Trophoblast cell (in vitro differentiated cells and primary cell): ENCODE results near the gene PRKD2.

ENCODE experiments used
- DNase-seq, 2 donors: peaks; one replicate each; pipeline ENCODE4 v3.0.0-alpha.2; 2016
- H2AFZ ChIP-seq: 2 replicates; pipeline ENCODE4 v1.6.1; 2013; ENCODE audit warnings: low read length, moderate library complexity, mild to moderate bottlenecking; ENCODE audit not compliant: insufficient read depth, poor library complexity
- H2AK5ac ChIP-seq: 2 replicates; pipeline ENCODE4 v1.6.1; 2013; ENCODE audit warnings: mild to moderate bottlenecking, low read length
- H2BK120ac ChIP-seq: 2 replicates; pipeline ENCODE4 v1.6.1; 2013; ENCODE audit warnings: low read length, mild to moderate bottlenecking, moderate library complexity; ENCODE audit not compliant: insufficient read depth, poor library complexity
- H2BK12ac ChIP-seq: 2 replicates; pipeline ENCODE4 v1.6.1; 2013; ENCODE audit warnings: mild to moderate bottlenecking, low read length, moderate library complexity
- H2BK5ac ChIP-seq: 2 replicates; pipeline ENCODE4 v1.6.1; 2013; ENCODE audit warnings: low read length, low read depth, moderate library complexity, mild to moderate bottlenecking; ENCODE audit not compliant: poor library complexity
- H3K14ac ChIP-seq: 2 replicates; pipeline ENCODE4 v1.6.1; 2013; ENCODE audit warnings: mild to moderate bottlenecking, low read length
- H3K18ac ChIP-seq: 2 replicates; pipeline ENCODE4 v1.6.1; 2013; ENCODE audit warnings: mild to moderate bottlenecking, low read length
- H3K23ac ChIP-seq: 2 replicates; pipeline ENCODE4 v1.6.1; 2013; ENCODE audit warnings: low read length
- H3K27ac ChIP-seq: 2 replicates; pipeline ENCODE4 v1.5.1; 2013; ENCODE audit warnings: low read depth, mild to moderate bottlenecking, inconsistent platforms, low read length, moderate library complexity
- H3K27me3 ChIP-seq: 2 replicates; pipeline ENCODE4 v1.6.1; 2013; ENCODE audit warnings: inconsistent platforms, mild to moderate bottlenecking, low read length, moderate library complexity; ENCODE audit not compliant: insufficient read depth
- H3K36me3 ChIP-seq, 2 experiments: 1 replicate in 1 of 2; 2 replicates in 1 of 2; pipeline ENCODE4 v1.6.1; 2013; ENCODE audit warnings: low read length in 2 of 2, mild to moderate bottlenecking in 2 of 2, moderate library complexity in 1 of 2; ENCODE audit not compliant: insufficient read depth in 2 of 2, control insufficient read depth in 1 of 2
- H3K4ac ChIP-seq: 2 replicates; pipeline ENCODE4 v1.6.1; 2013; ENCODE audit warnings: low read depth, mild to moderate bottlenecking, low read length, moderate library complexity
- H3K4me1 ChIP-seq, 2 experiments: 1 replicate in 1 of 2; 2 replicates in 1 of 2; pipeline ENCODE4 v1.6.1; 2013; ENCODE audit warnings: low read length in 2 of 2, mild to moderate bottlenecking in 2 of 2, moderate library complexity in 1 of 2; ENCODE audit not compliant: insufficient read depth in 2 of 2, control insufficient read depth in 1 of 2
- H3K4me2 ChIP-seq: 2 replicates; pipeline ENCODE4 v1.6.1; 2013; ENCODE audit warnings: inconsistent platforms, mild to moderate bottlenecking, low read length, moderate library complexity
- H3K4me3 ChIP-seq: 2 replicates; pipeline ENCODE4 v1.5.1; 2013; ENCODE audit warnings: mild to moderate bottlenecking, low read depth, low read length, inconsistent platforms
- H3K79me1 ChIP-seq: one replicate; pipeline ENCODE4 v1.6.1; 2013; ENCODE audit warnings: low read length
- H3K79me2 ChIP-seq: 2 replicates; pipeline ENCODE4 v1.6.1; 2013; ENCODE audit warnings: low read length, mild to moderate bottlenecking; ENCODE audit not compliant: control insufficient read depth, insufficient read depth, poor library complexity
- H3K9ac ChIP-seq: 2 replicates; pipeline ENCODE4 v1.6.1; 2013; ENCODE audit warnings: mild to moderate bottlenecking, low read length
- H3K9me3 ChIP-seq: 2 replicates; pipeline ENCODE4 v1.6.1; 2013; ENCODE audit warnings: low read depth, mild to moderate bottlenecking, control low read depth, inconsistent platforms, low read length; ENCODE audit not compliant: insufficient read depth
- H4K12ac ChIP-seq: 2 replicates; pipeline ENCODE4 v1.6.1; 2013; ENCODE audit warnings: low read depth, mild to moderate bottlenecking, low read length, moderate library complexity
- H4K8ac ChIP-seq: 2 replicates; pipeline ENCODE4 v1.6.1; 2013; ENCODE audit warnings: low read depth, mild to moderate bottlenecking, low read length, moderate library complexity
- H4K91ac ChIP-seq: one replicate; pipeline ENCODE4 v1.6.1; 2013; ENCODE audit warnings: low read depth, mild to moderate bottlenecking, low read length, moderate library complexity
- WGBS: extraction: QIAGEN DNeasy Blood & Tissue Kit; methylation state at CpG from one replicate; pipeline ENCODE4 v1.1.7; 2013; ENCODE audit warnings: missing lambda C conversion rate; ENCODE audit not compliant: insufficient read length, insufficient coverage; ENCODE audit errors: extremely low coverage; 5-methylcytosine and 5-hydroxymethylcytosine counted together

PRKD2 gene

GRCh38 chr19:46744005-46744691 is 27.2 kb upstream of the PRKD2 start:
- DNase-seq, result peak in 1 of 2 donors; percentile 25
- no peak overlapping the region for H3K4me3 ChIP-seq
- no peak overlapping the region for H3K18ac ChIP-seq
- no peak overlapping the region for H2AK5ac ChIP-seq
- H2BK12ac ChIP-seq, result no peak overlapping the region
- no peak overlapping the region for H3K23ac ChIP-seq
- no CpG with 5 or more reads among the region's 12 CpGs for whole genome bisulfite sequencing
- H3K9me3 ChIP-seq, result no peaks in the 10 kb centered on the region
- peaks cover 19 to 21% of the 10 kb centered on the region in 2 experiments for H3K36me3 ChIP-seq
- no peak overlapping the region for H2AFZ ChIP-seq
- no peak overlapping the region for H4K12ac ChIP-seq
- no peaks in the 10 kb centered on the region for H3K27me3 ChIP-seq
- H2BK120ac ChIP-seq, result no peak overlapping the region
- H3K27ac ChIP-seq, result no peak overlapping the region
- peaks cover 14% of the 10 kb centered on the region for H3K79me1 ChIP-seq
- H3K4me2 ChIP-seq, result peak overlapping the region; percentile 76
- no peak overlapping the region for H3K14ac ChIP-seq
- peaks cover 6 to 7% of the 10 kb centered on the region in 2 experiments for H3K4me1 ChIP-seq
- H2BK5ac ChIP-seq, result no peak overlapping the region
- no peak overlapping the region for H4K91ac ChIP-seq
- H3K4ac ChIP-seq, result peak overlapping the region; percentile 99
- peaks cover 42% of the 10 kb centered on the region for H3K79me2 ChIP-seq
- H3K9ac ChIP-seq, result no peak overlapping the region
- H4K8ac ChIP-seq, result no peak overlapping the region

- H3K79me2 ChIP-seq, result peaks cover 42% of the 10 kb centered on the region
- H3K27me3 ChIP-seq, result no peaks in the 10 kb centered on the region
- H3K14ac ChIP-seq, result no peak overlapping the region
- no peak overlapping the region for H4K8ac ChIP-seq
- peak overlapping the region; percentile 64 for H3K4ac ChIP-seq
- no CpG with 5 or more reads among the region's 4 CpGs for WGBS
- no peak overlapping the region for H2AK5ac ChIP-seq
- no peak overlapping the region for H3K18ac ChIP-seq
- peaks cover 14% of the 10 kb centered on the region for H3K79me1 ChIP-seq
- no peak for DNase-seq
- no peak overlapping the region for H2BK5ac ChIP-seq
- no peak overlapping the region for H2BK12ac ChIP-seq
- H2AFZ ChIP-seq, result no peak overlapping the region
- peaks cover 6 to 7% of the 10 kb centered on the region in 2 experiments for H3K4me1 ChIP-seq
- no peak overlapping the region for H4K91ac ChIP-seq
- no peak overlapping the region for H3K27ac ChIP-seq
- no peaks in the 10 kb centered on the region for H3K9me3 ChIP-seq
- H2BK120ac ChIP-seq, result no peak overlapping the region
- H3K23ac ChIP-seq, result no peak overlapping the region
- H3K4me3 ChIP-seq, result no peak overlapping the region
- H4K12ac ChIP-seq, result no peak overlapping the region
- peaks cover 24 to 32% of the 10 kb centered on the region in 2 experiments for H3K36me3 ChIP-seq
- no peak overlapping the region for H3K9ac ChIP-seq
- H3K4me2 ChIP-seq, result no peak overlapping the region
Observed at GRCh38 chr19:46742926-46743480, 26.1 kb upstream of the PRKD2 start.

- WGBS, result no CpG with 5 or more reads among the region's 17 CpGs
- no peak overlapping the region for H2AFZ ChIP-seq
Observed at GRCh38 chr19:46741447-46741846, 24.5 kb upstream of the PRKD2 start.

GRCh38 chr19:46739290-46739771 is 22.4 kb upstream of the PRKD2 start:
- Histone ChIP-seq H3K4me2 (no peak overlapping the region), H3K4me1 (no peaks in the 10 kb centered on the region), H3K27ac (no peak overlapping the region), H3K79me1 (no peaks in the 10 kb centered on the region), H3K9ac (no peak overlapping the region), H4K12ac (no peak overlapping the region), H2AFZ (no peak overlapping the region), H3K18ac (no peak overlapping the region), H2BK5ac (no peak overlapping the region), H3K79me2 (peaks cover 27% of the 10 kb centered on the region), H2BK12ac (no peak overlapping the region), H3K14ac (no peak overlapping the region), H2BK120ac (no peak overlapping the region), H3K23ac (no peak overlapping the region), H3K4ac (peak overlapping the region; percentile 57), H3K36me3 (peaks cover 40 to 48% of the 10 kb centered on the region in 2 experiments), H3K27me3 (no peaks in the 10 kb centered on the region), H3K9me3 (no peaks in the 10 kb centered on the region), H4K8ac (no peak overlapping the region), H3K4me3 (no peak overlapping the region), H2AK5ac (no peak overlapping the region), H4K91ac (no peak overlapping the region)
- WGBS, result no CpG with 5 or more reads among the region's 14 CpGs
- DNase-seq, result no peak

More at GRCh38 chr19:46741447-46741846, 24.5 kb upstream of the PRKD2 start:
- H3K4ac ChIP-seq, result peak overlapping the region; percentile 75
- no peak overlapping the region for H4K8ac ChIP-seq
- no peak overlapping the region for H3K4me3 ChIP-seq
- no peak overlapping the region for H4K12ac ChIP-seq
- H3K4me1 ChIP-seq, result peaks cover 3% of the 10 kb centered on the region in 2 experiments
- H2AK5ac ChIP-seq, result no peak overlapping the region
- H3K9me3 ChIP-seq, result no peaks in the 10 kb centered on the region
- no peak for DNase-seq
- no peak overlapping the region for H3K23ac ChIP-seq
- H2BK5ac ChIP-seq, result no peak overlapping the region
- peaks cover 39% of the 10 kb centered on the region for H3K79me2 ChIP-seq
- peaks cover 10% of the 10 kb centered on the region for H3K79me1 ChIP-seq
- H3K9ac ChIP-seq, result no peak overlapping the region
- H3K4me2 ChIP-seq, result no peak overlapping the region
- peaks cover 40 to 48% of the 10 kb centered on the region in 2 experiments for H3K36me3 ChIP-seq
- H3K27me3 ChIP-seq, result no peaks in the 10 kb centered on the region
- H4K91ac ChIP-seq, result no peak overlapping the region
- H3K18ac ChIP-seq, result no peak overlapping the region
- H2BK120ac ChIP-seq, result no peak overlapping the region
- no peak overlapping the region for H3K27ac ChIP-seq
- H2BK12ac ChIP-seq, result no peak overlapping the region
- H3K14ac ChIP-seq, result no peak overlapping the region
